Tongue (tissue), 2 donors: Measurements from ENCODE around the gene LRP1-AS. TPM values are rescaled to one million over a fixed set of nuclear protein-coding genes. Genes with fewer than 3 reads are reported as not detected.

Experiments used
- DNase-seq: peaks from one replicate; pipeline ENCODE4 v3.0.0-alpha.2; 2015
- total RNA-seq: library from RNA; depleted of rRNA; stranded (reverse); fragments of >200 nt; gene quantifications from one replicate; pipeline ENCODE4 v1.2.3, GENCODE V29; 2014

The LRP1-AS gene
- total RNA-seq: not detected

DNA sequence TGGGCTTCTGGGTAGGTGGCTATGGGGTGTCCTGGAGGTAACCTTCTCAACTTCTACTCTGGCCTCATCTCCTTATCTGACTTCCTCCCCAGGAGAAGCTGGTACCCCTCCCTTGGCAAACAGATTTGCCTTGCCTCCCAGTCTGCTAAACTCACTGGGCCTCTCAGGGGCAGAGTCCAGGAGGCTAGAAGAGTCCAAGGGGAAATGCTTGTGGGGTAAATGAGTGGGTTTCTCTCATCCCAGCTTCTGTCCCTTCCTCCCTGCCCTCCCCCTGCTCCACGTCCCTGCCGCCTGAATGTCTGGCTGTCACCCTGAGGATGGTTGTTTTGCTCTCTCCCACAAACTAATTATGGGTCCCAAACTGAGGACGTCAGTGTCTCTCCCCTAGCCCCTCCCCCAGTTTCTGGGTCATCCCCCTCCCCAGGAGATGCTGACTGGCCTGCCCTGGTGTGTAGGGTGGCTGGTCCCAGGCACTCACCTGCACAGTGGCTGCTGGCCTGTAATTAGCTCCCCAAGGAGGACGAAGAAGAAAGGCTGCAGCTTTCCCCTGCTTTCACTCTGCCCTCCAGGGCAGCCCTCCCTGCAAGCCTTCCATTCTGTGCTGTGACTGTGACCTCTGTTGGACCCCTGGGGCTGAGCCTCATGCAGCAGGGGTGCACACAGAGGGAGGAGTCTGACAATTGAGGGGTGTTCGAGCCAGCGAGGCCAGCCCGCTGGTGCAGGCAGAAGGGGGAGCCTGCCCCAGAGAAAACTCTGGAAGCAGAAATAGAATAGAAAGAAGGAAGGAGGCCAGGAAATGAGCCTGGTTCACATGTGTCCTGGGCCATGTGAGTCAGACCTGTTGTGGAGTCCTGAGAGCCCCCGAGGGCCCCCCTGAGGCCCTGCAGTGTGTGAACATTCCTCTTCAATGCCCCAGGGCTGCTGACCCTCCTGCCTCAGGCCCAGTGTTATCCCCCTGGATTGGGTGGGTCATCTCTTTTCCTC lies at the start of gene LRP1-AS:
TSS of gene LRP1-AS (minus strand) at position 659 of the 984 bp plus-strand sequence.
- no peak for DNase-seq

DNA sequence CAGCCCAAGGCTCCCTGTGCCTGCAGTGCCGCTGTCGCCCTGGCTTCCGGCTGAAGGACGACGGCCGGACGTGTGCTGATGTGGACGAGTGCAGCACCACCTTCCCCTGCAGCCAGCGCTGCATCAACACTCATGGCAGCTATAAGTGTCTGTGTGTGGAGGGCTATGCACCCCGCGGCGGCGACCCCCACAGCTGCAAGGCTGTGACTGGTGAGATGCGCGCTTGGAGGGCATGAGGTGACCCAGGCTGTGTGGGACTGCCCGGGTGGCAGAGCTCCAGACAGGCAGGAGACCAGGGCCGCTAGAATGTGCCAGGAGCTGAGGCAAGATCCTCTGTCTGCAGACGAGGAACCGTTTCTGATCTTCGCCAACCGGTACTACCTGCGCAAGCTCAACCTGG lies 49.5 kb upstream of the LRP1-AS start:
- no peak for DNase-seq

DNA sequence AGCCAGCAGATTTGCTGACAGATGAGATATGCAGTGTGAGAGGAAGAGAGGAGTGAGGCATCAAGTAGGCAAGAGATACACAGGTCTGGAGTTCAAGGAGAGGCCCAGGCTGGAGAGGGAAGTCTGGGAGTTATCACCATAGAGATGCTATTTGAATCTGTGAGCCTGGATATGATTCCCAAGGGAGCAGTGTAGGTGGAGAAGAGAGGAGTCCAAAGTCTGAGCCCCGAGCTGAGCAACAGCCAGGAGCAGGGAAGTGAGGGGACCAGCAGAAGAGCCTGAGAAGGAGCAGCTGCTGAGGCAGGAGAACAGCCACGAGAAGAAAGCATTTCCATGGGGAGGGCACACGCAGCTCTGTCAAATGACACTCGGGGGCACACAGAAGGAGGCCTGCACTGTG lies 49.0 kb upstream of the LRP1-AS start:
- no peak for DNase-seq

DNA sequence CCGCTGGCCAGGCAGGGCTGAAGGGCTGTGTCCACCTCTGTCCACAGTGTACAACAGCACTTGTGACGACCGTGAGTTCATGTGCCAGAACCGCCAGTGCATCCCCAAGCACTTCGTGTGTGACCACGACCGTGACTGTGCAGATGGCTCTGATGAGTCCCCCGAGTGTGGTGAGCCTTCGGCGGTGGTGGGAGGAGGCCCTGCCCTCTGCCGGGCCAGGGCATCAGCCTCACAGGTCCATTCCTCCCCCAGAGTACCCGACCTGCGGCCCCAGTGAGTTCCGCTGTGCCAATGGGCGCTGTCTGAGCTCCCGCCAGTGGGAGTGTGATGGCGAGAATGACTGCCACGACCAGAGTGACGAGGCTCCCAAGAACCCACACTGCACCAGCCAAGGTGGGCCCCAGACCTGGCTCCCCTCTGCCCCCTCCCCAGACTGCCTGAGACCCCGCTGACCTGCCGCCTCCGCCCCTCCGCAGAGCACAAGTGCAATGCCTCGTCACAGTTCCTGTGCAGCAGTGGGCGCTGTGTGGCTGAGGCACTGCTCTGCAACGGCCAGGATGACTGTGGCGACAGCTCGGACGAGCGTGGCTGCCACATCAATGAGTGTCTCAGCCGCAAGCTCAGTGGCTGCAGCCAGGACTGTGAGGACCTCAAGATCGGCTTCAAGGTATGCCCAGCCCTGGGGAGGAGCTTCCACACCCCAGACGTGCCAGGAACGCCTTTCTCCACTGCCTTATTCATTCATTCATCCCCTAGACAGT lies 48.4 kb upstream of the LRP1-AS start:
- no peak for DNase-seq

DNA sequence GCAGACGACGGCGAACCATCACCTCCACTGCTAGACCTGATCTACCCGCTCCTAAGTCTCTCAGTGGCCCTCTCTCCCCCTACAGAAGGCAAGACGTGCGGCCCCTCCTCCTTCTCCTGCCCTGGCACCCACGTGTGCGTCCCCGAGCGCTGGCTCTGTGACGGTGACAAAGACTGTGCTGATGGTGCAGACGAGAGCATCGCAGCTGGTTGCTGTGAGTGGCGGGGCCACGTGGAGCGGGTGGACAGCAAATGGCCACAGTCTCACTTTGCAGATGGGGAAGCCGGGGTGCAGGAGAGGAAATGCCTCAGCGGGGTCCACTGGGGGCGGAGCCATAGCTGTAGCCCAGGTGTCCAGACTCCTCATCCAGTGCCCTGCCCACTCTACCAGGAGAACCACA lies 47.8 kb upstream of the LRP1-AS start:
- no peak for DNase-seq

DNA sequence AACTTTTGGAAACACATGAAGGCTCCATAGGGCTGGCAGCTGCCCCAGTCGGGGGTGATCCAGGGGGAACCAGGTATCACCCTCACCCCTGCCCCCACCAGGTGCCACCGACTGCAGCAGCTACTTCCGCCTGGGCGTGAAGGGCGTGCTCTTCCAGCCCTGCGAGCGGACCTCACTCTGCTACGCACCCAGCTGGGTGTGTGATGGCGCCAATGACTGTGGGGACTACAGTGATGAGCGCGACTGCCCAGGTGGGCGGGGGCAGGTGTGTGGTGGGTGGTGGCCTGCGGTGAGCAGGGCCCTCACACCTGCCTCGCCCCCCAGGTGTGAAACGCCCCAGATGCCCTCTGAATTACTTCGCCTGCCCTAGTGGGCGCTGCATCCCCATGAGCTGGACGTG lies 46.8 kb upstream of the LRP1-AS start:
- no peak for DNase-seq

DNA sequence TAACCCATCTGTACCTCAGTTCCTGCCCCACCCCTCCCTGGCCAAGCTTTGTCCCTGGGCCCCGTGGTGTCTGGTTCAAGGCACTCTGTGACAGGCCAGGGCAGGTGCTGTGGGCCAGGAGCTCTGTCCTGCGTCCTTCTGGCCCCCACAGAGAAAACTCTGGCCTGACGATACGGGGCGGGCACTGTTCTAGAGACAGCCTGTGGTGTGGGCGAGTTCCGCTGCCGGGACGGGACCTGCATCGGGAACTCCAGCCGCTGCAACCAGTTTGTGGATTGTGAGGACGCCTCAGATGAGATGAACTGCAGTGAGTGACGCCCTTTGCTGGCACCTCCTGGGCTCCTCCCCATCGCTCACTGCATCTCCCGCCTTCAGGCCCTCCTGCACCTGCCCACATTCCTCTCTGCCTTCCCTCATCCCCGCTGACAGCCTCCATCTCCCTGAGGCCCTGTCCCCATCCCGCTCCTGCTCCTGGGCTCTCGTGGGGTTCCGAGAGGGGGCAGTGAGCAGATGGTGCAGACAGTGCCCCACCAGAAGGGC lies 46.4 kb upstream of the LRP1-AS start:
- peak; percentile 23 for DNase-seq

DNA sequence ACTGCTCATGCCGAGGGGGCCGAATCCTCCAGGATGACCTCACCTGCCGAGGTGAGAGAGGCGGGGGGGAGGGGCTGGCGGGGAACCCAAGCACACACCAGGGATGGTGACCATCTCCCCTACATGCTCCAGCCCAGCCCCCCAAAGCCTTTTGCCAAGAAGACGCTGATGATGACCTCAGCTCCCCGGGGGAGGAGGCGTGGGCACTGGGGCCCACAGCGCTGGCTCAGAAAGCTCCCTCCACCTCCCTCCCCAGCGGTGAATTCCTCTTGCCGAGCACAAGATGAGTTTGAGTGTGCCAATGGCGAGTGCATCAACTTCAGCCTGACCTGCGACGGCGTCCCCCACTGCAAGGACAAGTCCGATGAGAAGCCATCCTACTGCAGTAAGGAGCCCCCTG lies 45.5 kb upstream of the LRP1-AS start:
- DNase-seq: no peak

DNA sequence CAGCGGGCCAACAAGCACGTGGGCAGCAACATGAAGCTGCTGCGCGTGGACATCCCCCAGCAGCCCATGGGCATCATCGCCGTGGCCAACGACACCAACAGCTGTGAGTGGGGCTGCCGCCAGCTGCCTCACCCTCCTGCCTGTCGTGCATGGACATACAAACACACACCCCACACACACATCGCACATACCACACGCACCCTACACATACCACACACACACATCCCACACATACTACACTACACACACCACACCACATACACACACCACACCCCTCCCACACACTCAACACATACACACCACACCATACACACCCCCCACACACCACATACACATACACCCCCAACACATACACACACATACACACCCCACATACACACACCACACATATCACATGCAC lies 44.0 kb upstream of the LRP1-AS start:
- DNase-seq: peak; percentile 40

DNA sequence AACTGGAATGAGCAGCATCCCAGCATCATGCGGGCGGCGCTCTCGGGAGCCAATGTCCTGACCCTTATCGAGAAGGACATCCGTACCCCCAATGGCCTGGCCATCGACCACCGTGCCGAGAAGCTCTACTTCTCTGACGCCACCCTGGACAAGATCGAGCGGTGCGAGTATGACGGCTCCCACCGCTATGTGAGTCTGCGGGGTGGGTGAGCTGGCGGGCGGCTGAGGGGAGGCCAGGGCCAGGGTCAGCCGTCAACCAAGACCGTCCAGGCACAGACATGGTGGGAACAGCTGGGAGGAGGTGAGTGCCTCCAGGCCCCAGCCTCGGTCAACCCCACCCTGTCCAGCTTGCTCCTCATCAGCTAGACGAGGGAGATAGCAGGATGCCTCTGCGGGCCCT lies 43.4 kb upstream of the LRP1-AS start:
- no peak for DNase-seq

DNA sequence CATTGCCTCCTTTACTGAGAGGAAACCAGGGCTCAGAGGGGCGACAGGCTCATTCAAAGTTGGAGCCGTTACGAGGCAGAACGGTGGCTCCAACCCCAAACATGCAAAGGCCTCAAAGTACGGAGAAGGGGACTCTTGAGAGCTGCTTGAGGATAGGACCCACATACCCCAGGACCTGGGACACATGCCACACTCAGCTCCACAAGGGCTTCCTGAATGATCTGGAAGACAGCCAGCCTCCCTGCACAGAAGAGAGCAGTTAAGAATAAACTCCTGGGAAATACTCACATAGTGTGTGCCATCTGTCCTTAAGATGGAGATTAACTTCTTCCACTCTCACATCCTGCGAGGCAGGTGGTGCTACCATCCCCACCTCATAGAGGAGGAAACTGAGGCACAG lies 42.6 kb upstream of the LRP1-AS start:
- DNase-seq: peak; percentile 51

DNA sequence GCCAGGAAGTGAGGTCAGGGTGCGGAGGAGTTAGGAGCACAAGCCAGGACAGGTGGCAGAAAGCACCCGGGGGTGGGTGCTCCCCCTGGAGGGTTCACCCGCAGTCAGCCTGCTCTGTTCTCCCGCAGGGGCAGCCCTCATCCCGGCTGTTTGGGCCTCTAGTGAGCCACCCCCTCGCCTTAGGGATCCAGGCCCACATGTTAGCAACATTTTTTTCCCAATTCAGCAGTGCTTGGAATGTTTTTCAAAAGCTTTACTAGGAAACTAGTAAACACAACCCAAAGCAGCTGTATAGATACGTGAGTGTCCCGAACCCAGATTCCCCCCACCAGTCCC lies 40.6 kb upstream of the LRP1-AS start:
- no peak for DNase-seq

DNA sequence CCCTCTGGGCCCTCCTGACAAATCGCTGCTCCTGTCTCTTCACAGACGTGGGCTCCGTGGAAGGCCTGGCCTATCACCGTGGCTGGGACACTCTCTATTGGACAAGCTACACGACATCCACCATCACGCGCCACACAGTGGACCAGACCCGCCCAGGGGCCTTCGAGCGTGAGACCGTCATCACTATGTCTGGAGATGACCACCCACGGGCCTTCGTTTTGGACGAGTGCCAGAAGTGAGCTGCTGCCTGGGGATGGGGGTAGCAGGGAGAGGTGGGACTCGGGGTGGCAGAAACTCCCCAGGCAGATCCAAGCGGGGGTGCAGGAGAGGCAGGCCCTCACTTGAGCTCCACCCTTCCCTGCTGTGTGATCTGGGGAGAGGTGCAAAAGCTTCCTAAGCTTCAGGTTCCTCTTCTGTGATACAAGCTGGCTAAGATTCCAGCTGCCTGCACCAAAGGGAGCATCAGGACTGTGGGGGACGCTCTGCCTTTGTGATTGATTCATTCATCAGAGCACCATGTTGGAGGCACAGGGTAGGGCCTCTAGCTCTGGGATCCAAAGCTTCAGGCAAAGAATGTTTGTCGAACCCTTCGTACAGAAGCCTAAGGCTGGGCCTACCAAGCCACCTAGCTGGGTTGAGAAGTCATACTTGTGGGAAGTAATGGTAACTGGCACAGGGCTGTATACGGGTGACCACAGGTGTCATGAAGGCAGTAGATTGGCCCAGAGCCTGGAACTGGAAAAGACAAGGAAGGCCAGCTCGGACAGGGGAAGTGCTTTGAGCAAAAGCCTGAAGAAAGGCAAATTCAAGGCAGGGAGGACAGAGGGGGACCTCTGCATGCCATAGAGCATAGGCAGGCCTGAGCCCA lies 40.0 kb upstream of the LRP1-AS start:
- no peak for DNase-seq

DNA sequence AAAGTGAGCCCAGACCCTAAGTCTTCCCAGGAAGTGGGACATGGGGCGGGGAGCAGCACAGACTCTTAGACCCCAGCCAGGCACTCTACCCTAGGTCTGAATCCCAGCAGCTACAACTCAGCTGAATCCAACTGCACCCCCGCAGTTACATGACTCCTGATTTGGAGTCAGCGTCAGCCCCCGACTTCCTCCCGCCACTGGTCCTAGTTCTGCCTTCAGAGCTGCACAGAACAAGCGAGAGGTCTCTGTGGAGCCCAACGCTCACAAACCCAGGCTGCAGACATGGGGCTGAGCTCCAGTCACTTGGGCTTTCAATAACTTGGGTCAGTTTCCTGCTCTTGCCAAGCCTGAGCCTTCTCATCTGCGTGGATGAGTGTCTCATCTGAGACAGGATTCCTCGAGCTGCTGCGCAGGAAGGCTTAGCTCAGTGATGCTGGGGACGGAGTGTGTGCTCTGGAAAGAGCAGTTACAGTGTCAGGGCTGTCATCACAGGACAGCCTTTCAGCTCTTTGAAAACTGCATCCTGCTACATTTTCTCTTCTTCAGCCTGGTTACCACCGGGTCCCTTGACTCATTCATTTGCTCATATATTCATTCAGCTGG lies 38.6 kb upstream of the LRP1-AS start:
- DNase-seq: no peak

DNA sequence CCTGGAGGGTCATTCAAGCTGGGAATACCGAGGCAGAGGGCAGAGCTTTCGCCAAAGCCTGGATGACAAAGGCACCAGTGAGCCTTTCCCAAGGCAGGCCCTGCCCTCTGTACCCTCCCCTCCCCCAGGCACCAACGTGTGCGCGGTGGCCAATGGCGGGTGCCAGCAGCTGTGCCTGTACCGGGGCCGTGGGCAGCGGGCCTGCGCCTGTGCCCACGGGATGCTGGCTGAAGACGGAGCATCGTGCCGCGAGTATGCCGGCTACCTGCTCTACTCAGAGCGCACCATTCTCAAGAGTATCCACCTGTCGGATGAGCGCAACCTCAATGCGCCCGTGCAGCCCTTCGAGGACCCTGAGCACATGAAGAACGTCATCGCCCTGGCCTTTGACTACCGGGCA lies 38.0 kb upstream of the LRP1-AS start:
- DNase-seq: no peak

DNA sequence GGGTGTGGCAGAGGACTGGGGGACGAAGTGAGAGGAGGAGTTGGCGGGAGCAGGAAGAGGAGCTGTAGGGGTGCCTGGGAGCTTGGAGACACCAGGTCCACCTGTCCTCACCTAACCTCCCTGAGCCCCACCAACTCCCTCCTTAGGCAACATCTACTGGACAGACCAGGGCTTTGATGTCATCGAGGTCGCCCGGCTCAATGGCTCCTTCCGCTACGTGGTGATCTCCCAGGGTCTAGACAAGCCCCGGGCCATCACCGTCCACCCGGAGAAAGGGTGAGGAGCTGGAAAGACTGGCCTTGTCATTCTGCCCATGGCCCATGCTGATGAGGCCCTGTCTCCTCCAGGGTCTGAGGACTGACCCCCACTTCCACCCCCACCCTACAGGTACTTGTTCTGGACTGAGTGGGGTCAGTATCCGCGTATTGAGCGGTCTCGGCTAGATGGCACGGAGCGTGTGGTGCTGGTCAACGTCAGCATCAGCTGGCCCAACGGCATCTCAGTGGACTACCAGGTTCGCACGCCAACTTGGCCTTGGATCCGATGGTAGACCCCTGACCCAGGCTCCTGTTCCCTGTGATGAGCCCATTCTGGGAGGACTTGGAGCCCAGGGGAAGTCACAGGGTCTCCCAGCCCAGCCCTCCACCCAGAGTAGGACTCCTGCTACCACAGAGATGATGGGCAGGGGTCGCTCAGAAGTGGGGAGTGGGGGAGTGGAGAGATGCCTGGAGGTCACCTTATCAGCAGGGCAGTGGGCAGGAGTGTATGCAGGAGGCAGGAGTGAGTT lies 36.7 kb upstream of the LRP1-AS start:
- no peak for DNase-seq

DNA sequence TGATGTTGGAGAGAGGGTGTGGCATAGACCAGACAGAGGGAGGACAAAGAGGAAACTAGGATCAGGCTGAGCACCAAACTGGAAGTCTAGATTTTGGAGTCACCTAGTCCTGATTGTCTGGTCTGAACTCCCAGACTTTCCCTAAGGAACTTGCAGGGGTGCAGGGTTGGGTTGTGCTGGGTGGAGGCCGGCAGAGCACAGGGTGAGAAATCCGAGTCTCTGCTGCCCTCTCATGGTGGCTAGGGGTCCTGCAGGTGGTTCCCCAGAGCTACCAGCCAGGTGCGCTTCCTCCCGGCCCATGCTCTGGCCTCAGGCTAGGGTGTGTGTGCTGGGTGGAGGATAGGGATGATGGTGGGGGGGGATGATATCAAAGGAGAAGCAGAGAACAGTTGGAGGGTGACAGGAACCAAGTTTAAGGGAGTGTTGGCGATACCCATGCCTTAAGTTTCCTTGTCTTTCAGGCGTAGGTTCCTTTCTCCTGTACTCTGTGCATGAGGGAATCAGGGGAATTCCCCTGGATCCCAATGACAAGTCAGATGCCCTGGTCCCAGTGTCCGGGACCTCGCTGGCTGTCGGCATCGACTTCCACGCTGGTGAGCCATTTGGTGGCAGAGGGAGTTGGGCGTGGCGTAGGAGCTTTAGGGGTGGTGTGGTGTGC lies 35.6 kb upstream of the LRP1-AS start:
- DNase-seq: peak; percentile 89

DNA sequence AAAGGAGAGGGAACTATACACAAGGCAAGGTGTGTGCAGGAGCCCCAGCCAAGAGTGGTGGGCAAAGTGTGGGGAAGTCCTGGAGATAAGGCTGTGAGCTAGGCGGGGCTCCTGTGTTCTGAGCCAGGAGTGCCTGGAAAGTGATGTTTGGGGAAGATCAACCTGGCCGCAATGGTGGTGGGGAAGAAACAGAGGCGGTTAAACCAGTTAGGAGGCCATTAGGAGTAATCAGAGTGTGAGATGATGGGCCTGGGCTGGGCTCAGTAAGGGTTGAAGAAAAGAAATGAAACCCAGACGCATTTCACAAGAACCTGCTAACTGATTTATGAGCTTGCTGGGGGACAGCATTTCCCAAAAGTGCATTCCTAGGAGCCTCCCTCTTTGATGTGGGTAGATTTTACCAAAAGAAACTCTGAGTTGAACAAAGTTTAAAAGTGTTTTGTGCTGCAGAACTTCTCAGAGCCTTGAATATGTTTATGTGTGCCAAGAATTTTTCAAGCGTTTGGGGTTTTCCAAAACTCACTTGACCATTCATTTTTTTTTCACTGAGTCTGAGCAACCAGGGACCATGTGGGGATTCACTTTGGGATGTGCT lies 34.2 kb upstream of the LRP1-AS start:
- DNase-seq: no peak

DNA sequence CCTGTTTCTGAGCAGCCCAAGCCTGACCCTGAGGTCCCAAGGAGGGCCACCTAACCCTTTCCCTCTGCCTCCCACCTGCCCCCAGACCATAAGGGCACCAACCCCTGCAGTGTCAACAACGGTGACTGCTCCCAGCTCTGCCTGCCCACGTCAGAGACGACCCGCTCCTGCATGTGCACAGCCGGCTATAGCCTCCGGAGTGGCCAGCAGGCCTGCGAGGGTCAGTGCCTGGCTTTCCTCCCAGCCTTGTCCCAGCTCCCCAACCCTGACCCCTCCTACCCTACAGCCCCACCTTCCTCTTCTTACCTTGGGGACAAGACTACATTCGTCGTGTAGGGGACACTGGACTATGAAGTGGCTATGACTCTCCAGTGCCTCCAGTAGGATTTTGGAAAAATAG lies 33.7 kb upstream of the LRP1-AS start:
- no peak for DNase-seq
